HepG2 (cell line): Measurements from ENCODE around the gene ADIPOR2. TPM values are rescaled to one million over a fixed set of nuclear protein-coding genes. Genes with fewer than 3 reads are reported as not detected.

ENCODE experiments used
- CBFB ChIP-seq: sonication (generic); formaldehyde crosslinking; IDR thresholded peaks from 2 replicates; pipeline ENCODE4 v1.4.0; 2020; ENCODE audit warnings: missing genetic modification reagents
- FOSL2 ChIP-seq: sonication (generic); formaldehyde crosslinking; IDR thresholded peaks from 2 replicates; pipeline ENCODE4 v1.4.0; 2020; ENCODE audit warnings: missing genetic modification reagents
- FOXA1 ChIP-seq, 2 experiments: fragments of 450-650 bp in 1 of 2; sonication (generic) in 1 of 2; formaldehyde crosslinking in 1 of 2; IDR thresholded peaks; 2 replicates each; pipeline versions ENCODE4 v1.4.0 to v1.6.1; 2016 to 2020; ENCODE audit warnings: missing genetic modification reagents in 1 of 2
- GABPB1 ChIP-seq: IDR thresholded peaks from 2 replicates; pipeline ENCODE4 v1.6.1; 2016; ENCODE audit warnings: mild to moderate bottlenecking, missing genetic modification reagents, moderate library complexity, missing compliant biosample characterization
- HOXA5 ChIP-seq: sonication (generic); formaldehyde crosslinking; IDR thresholded peaks from 2 replicates; pipeline ENCODE4 v1.4.0; 2020; ENCODE audit warnings: missing genetic modification reagents
- RORA ChIP-seq: sonication (generic); formaldehyde crosslinking; IDR thresholded peaks from 2 replicates; pipeline ENCODE4 v1.5.0; 2020; ENCODE audit warnings: mild to moderate bottlenecking, missing genetic modification reagents, moderate library complexity
- SIX1 ChIP-seq: sonication (generic); formaldehyde crosslinking; IDR thresholded peaks from 2 replicates; pipeline ENCODE4 v1.4.0; 2020; ENCODE audit warnings: missing genetic modification reagents, borderline replicate concordance
- TAF15 ChIP-seq: fragments of 200-400 bp; formaldehyde crosslinking; IDR thresholded peaks from one replicate; pipeline ENCODE4 v1.6.1; 2018; ENCODE audit warnings: mild to moderate bottlenecking, low read depth, low read length; ENCODE audit not compliant: poor library complexity, severe bottlenecking
- ZNF331 ChIP-seq: sonication (generic); formaldehyde crosslinking; IDR thresholded peaks from 2 replicates; pipeline ENCODE4 v1.4.0; 2020; ENCODE audit warnings: missing genetic modification reagents
- ZNF530 ChIP-seq: sonication (generic); formaldehyde crosslinking; IDR thresholded peaks from 2 replicates; pipeline ENCODE4 v1.5.0; 2020; ENCODE audit warnings: low read depth, mild to moderate bottlenecking, missing genetic modification reagents
- polyA plus RNA-seq, 8 experiments: library from polyadenylated mRNA; depleted of rRNA in 3 of 8; stranded (reverse) in 7 of 8; unstranded in 1 of 8; fragments of >200 nt; fragmentation: Illumina TruSeq in 4 of 8; extraction: Trizol in 4 of 8; gene quantifications; 2 replicates each; pipeline versions ENCODE4 v1.2.1 to v1.2.3, GENCODE V29; 2011 to 2016; ENCODE audit warnings: low read depth in 4 of 8, missing spikeins in 1 of 8, mixed read lengths in 1 of 8; ENCODE audit not compliant: insufficient read depth in 1 of 8
- total RNA-seq, 5 experiments: library from RNA; depleted of rRNA; stranded (reverse); fragments of >200 nt; fragmentation: Illumina TruSeq; extraction: Trizol; gene quantifications; 2 replicates each; pipeline ENCODE4 v1.2.3, GENCODE V29; 2016; ENCODE audit warnings: low read depth in 1 of 5
- TF ChIP-seq, protein P1 (sequence below): sonication (generic); formaldehyde crosslinking; IDR thresholded peaks from 2 replicates; pipeline ENCODE4 v1.5.0; 2020; ENCODE audit warnings: missing genetic modification reagents
- TF ChIP-seq, protein P2 (sequence below): sonication (generic); formaldehyde crosslinking; IDR thresholded peaks from 2 replicates; pipeline ENCODE4 v1.4.0; 2020; ENCODE audit warnings: missing genetic modification reagents
- TF ChIP-seq, protein P3 (sequence below): sonication (generic); formaldehyde crosslinking; IDR thresholded peaks from 2 replicates; pipeline ENCODE4 v1.5.0; 2020; ENCODE audit warnings: mild to moderate bottlenecking, missing genetic modification reagents, borderline replicate concordance
- TF ChIP-seq, protein P4 (sequence below): sonication (generic); formaldehyde crosslinking; conservative IDR thresholded peaks from 2 replicates; pipeline ENCODE4 v1.4.0; 2020; ENCODE audit warnings: mild to moderate bottlenecking, missing genetic modification reagents, moderate library complexity

The ADIPOR2 gene
- total and polyA plus RNA-seq, 2 of the 13 experiments (the other 11 are each of a cell fraction or from before 2014, with no cell fraction given), result 35.2 to 52.2 TPM

DNA sequence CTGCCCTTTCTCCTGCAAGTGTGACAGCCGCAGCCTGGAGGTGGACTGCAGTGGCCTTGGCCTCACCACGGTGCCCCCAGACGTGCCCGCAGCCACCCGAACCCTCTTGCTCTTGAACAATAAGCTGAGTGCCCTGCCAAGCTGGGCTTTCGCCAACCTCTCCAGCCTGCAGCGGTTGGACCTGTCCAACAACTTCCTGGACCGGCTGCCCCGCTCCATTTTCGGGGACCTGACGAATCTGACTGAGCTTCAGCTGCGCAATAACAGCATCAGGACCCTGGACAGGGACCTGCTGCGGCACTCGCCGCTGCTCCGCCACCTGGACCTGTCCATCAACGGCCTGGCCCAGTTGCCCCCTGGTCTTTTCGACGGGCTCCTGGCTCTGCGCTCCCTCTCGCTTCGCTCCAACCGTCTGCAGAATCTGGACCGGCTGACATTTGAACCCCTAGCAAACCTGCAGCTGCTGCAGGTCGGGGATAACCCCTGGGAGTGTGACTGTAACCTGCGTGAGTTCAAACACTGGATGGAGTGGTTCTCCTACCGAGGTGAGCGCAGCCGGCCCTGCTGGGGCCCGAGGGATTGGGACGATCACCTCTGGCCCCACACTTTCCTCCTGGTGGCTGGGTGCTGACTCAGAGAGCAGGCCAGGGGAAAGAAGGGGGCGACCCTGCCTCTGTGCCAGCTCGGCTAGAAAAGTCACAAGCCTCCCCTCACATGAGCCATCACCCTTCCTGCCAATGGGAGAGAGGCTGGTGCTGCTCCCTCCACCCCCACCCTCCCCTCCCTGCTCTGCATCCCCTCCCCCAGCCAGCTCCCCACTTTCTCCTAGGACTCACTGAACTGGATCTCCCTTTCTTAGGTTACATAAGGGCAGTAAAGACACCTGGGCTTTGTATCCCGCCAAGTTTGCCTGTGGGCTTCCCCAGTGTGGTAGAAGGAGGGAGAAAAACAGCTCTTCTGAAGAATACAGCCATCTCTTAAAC lies 140.4 kb downstream of the ADIPOR2 start (continued):
- TF ChIP-seq FOSL2 (peak; percentile 60), ZNF331 (peak; percentile 91), ZNF530 (peak; percentile 68; the same call in 1 of the 2 replicates), FOXA1 (IDR thresholded peaks at IDR 0.05) (no peak), FOXA1 (CRISPR knock-in tag; IDR thresholded peaks at IDR 0.05) (no peak), HOXA5 (CRISPR knock-in tag) (peak; percentile 97), RORA (CRISPR knock-in tag) (no peak), TAF15 (no peak), CBFB (no peak), SIX1 (no peak), GABPB1 (CRISPR knock-in tag) (peak; percentile 66)
- TF ChIP-seq, protein P1, sequence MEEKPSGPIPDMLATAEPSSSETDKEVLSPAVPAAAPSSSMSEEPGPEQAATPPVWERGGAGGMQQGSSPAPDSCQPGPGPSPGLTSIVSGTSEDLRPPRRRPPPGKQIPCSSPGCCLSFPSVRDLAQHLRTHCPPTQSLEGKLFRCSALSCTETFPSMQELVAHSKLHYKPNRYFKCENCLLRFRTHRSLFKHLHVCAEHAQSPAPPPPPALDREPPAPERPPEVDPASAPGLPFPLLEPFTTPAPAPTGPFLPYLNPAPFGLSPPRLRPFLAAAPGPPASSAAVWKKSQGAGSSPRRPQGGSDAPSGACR (CRISPR knock-in tag), result no peak
- TF ChIP-seq, protein P2, sequence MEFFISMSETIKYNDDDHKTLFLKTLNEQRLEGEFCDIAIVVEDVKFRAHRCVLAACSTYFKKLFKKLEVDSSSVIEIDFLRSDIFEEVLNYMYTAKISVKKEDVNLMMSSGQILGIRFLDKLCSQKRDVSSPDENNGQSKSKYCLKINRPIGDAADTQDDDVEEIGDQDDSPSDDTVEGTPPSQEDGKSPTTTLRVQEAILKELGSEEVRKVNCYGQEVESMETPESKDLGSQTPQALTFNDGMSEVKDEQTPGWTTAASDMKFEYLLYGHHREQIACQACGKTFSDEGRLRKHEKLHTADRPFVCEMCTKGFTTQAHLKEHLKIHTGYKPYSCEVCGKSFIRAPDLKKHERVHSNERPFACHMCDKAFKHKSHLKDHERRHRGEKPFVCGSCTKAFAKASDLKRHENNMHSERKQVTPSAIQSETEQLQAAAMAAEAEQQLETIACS (CRISPR knock-in tag), result no peak
- TF ChIP-seq, protein P3, sequence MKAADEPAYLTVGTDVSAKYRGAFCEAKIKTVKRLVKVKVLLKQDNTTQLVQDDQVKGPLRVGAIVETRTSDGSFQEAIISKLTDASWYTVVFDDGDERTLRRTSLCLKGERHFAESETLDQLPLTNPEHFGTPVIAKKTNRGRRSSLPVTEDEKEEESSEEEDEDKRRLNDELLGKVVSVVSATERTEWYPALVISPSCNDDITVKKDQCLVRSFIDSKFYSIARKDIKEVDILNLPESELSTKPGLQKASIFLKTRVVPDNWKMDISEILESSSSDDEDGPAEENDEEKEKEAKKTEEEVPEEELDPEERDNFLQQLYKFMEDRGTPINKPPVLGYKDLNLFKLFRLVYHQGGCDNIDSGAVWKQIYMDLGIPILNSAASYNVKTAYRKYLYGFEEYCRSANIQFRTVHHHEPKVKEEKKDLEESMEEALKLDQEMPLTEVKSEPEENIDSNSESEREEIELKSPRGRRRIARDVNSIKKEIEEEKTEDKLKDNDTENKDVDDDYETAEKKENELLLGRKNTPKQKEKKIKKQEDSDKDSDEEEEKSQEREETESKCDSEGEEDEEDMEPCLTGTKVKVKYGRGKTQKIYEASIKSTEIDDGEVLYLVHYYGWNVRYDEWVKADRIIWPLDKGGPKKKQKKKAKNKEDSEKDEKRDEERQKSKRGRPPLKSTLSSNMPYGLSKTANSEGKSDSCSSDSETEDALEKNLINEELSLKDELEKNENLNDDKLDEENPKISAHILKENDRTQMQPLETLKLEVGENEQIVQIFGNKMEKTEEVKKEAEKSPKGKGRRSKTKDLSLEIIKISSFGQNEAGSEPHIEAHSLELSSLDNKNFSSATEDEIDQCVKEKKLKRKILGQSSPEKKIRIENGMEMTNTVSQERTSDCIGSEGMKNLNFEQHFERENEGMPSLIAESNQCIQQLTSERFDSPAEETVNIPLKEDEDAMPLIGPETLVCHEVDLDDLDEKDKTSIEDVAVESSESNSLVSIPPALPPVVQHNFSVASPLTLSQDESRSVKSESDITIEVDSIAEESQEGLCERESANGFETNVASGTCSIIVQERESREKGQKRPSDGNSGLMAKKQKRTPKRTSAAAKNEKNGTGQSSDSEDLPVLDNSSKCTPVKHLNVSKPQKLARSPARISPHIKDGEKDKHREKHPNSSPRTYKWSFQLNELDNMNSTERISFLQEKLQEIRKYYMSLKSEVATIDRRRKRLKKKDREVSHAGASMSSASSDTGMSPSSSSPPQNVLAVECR (CRISPR knock-in tag), result peak; percentile 49; the same call in 1 of the 2 replicates
- TF ChIP-seq, protein P4, sequence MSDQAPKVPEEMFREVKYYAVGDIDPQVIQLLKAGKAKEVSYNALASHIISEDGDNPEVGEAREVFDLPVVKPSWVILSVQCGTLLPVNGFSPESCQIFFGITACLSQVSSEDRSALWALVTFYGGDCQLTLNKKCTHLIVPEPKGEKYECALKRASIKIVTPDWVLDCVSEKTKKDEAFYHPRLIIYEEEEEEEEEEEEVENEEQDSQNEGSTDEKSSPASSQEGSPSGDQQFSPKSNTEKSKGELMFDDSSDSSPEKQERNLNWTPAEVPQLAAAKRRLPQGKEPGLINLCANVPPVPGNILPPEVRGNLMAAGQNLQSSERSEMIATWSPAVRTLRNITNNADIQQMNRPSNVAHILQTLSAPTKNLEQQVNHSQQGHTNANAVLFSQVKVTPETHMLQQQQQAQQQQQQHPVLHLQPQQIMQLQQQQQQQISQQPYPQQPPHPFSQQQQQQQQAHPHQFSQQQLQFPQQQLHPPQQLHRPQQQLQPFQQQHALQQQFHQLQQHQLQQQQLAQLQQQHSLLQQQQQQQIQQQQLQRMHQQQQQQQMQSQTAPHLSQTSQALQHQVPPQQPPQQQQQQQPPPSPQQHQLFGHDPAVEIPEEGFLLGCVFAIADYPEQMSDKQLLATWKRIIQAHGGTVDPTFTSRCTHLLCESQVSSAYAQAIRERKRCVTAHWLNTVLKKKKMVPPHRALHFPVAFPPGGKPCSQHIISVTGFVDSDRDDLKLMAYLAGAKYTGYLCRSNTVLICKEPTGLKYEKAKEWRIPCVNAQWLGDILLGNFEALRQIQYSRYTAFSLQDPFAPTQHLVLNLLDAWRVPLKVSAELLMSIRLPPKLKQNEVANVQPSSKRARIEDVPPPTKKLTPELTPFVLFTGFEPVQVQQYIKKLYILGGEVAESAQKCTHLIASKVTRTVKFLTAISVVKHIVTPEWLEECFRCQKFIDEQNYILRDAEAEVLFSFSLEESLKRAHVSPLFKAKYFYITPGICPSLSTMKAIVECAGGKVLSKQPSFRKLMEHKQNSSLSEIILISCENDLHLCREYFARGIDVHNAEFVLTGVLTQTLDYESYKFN (CRISPR knock-in tag), result no peak
